Breast epithelium (tissue), 3 donors: ENCODE results near the gene CDR2.

Experiments
- POLR2A ChIP-seq: fragments of 450-650 bp; IDR thresholded peaks from one replicate; pipeline ENCODE4 v1.6.1; 2016; ENCODE audit warnings: antibody characterized with exemption, mild to moderate bottlenecking, moderate library complexity
- TF ChIP-seq, protein P1 (sequence below), 3 donors: fragments of 450-650 bp; IDR thresholded peaks; one replicate each; pipeline ENCODE4 v1.5.1; 2016 to 2017; ENCODE audit warnings: antibody characterized with exemption in 3 of 3, mild to moderate bottlenecking in 3 of 3, moderate library complexity in 3 of 3

DNA sequence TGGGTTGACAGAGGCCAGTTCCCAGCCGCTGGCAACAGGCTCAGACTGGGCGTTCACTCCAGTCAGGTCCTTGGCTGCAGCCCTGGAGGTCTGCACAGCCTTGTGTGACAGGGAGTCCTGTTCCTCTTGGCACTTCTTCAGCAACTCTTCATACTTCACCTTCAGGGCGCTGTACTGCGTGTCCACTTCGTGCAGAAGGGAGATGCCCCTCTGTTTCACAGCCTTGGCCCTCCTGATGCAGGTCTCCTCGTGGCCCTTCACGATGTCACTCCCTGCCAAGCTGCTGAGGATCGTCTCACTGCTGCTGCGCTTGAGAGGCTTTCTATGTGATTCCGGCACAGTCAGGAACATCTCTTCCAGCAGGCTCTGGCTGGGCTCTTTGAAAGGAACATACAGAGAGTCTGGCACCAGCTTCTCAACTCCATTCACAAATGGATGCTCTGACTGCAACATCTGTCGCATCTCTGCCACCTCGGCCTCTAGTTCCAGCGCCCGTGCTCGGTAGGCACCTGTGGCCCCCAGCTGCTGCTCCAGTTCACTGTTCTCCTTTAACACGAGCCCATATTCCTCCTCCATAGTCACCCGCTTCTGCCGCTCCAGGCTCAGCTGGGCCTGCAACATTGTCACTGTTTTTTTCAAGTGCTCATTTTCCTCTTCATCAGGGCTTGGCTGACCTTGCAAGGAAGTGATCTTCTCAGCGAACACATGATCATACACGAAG, 27.2 kb downstream of the CDR2 start:
- TF ChIP-seq, protein P1, sequence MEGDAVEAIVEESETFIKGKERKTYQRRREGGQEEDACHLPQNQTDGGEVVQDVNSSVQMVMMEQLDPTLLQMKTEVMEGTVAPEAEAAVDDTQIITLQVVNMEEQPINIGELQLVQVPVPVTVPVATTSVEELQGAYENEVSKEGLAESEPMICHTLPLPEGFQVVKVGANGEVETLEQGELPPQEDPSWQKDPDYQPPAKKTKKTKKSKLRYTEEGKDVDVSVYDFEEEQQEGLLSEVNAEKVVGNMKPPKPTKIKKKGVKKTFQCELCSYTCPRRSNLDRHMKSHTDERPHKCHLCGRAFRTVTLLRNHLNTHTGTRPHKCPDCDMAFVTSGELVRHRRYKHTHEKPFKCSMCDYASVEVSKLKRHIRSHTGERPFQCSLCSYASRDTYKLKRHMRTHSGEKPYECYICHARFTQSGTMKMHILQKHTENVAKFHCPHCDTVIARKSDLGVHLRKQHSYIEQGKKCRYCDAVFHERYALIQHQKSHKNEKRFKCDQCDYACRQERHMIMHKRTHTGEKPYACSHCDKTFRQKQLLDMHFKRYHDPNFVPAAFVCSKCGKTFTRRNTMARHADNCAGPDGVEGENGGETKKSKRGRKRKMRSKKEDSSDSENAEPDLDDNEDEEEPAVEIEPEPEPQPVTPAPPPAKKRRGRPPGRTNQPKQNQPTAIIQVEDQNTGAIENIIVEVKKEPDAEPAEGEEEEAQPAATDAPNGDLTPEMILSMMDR (IDR thresholded peaks at IDR 0.05): no peak
- no peak for TF ChIP-seq POLR2A
